ENCODE data around the gene AKT1. TPM values are rescaled to one million over a fixed set of nuclear protein-coding genes. Genes with fewer than 3 reads are reported as not detected.
A peak's percentile ranks its signal among the peaks of the same experiment; 100 is the strongest.

AKT1 gene
- total and polyA plus RNA-seq, 2 of the 13 experiments (the other 11 are each of a cell fraction or from before 2014, with no cell fraction given) = 96.2 to 116 TPM

DNA sequence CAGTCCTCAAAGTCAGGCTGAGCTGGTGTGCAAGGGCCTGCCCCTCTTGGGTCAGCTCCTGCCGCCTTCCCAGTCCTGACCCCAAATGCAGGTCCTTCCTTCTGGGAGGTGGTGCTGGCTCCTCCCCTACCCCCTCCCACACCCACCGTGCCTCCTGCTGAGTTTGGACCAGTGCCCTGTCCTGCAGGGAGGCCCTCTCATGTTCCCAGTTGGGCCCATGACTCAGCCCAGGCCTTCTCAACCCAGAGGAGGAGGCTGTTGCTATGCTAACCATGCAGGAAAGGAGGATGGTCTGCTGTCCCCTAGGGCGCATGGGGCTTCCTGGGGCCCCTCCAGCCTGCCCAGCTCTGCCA, 9.8 kb upstream of the AKT1 start (continued):
- TF ChIP-seq THYN1 (CRISPR knock-in tag; IDR thresholded peaks at IDR 0.05; ENCODE audit: borderline replicate concordance, low read depth) = no peak
- TF ChIP-seq BORCS8-MEF2B (CRISPR knock-in tag; IDR thresholded peaks at IDR 0.05) = no peak
- TF ChIP-seq, protein P1, sequence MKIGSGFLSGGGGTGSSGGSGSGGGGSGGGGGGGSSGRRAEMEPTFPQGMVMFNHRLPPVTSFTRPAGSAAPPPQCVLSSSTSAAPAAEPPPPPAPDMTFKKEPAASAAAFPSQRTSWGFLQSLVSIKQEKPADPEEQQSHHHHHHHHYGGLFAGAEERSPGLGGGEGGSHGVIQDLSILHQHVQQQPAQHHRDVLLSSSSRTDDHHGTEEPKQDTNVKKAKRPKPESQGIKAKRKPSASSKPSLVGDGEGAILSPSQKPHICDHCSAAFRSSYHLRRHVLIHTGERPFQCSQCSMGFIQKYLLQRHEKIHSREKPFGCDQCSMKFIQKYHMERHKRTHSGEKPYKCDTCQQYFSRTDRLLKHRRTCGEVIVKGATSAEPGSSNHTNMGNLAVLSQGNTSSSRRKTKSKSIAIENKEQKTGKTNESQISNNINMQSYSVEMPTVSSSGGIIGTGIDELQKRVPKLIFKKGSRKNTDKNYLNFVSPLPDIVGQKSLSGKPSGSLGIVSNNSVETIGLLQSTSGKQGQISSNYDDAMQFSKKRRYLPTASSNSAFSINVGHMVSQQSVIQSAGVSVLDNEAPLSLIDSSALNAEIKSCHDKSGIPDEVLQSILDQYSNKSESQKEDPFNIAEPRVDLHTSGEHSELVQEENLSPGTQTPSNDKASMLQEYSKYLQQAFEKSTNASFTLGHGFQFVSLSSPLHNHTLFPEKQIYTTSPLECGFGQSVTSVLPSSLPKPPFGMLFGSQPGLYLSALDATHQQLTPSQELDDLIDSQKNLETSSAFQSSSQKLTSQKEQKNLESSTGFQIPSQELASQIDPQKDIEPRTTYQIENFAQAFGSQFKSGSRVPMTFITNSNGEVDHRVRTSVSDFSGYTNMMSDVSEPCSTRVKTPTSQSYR (CRISPR knock-in tag; IDR thresholded peaks at IDR 0.05; ENCODE audit: borderline replicate concordance) = no peak
- TF ChIP-seq FOSL2 (CRISPR knock-in tag; IDR thresholded peaks at IDR 0.05) = peak; percentile 41; the same call in 1 of the 2 replicates
- TF ChIP-seq ZFX (CRISPR knock-in tag; IDR thresholded peaks at IDR 0.05; ENCODE audit: low read depth) = 0 out of 2 replicates have a peak, but pooled peaks have one; percentile 38
- no peak for TF ChIP-seq ZNF652 (CRISPR knock-in tag; IDR thresholded peaks at IDR 0.05; ENCODE audit: borderline replicate concordance, low read depth)
- TF ChIP-seq ATF1 (CRISPR knock-in tag; IDR thresholded peaks at IDR 0.05) = no peak
- TF ChIP-seq, protein P2, sequence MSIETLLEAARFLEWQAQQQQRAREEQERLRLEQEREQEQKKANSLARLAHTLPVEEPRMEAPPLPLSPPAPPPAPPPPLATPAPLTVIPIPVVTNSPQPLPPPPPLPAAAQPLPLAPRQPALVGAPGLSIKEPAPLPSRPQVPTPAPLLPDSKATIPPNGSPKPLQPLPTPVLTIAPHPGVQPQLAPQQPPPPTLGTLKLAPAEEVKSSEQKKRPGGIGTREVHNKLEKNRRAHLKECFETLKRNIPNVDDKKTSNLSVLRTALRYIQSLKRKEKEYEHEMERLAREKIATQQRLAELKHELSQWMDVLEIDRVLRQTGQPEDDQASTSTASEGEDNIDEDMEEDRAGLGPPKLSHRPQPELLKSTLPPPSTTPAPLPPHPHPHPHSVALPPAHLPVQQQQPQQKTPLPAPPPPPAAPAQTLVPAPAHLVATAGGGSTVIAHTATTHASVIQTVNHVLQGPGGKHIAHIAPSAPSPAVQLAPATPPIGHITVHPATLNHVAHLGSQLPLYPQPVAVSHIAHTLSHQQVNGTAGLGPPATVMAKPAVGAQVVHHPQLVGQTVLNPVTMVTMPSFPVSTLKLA (IDR thresholded peaks at IDR 0.05) = no peak
- no peak for TF ChIP-seq ZNF460 (CRISPR knock-in tag; IDR thresholded peaks at IDR 0.05; ENCODE audit: borderline replicate concordance)
- TF ChIP-seq DMAP1 (CRISPR knock-in tag; IDR thresholded peaks at IDR 0.05) = no peak
- TF ChIP-seq, protein P3, sequence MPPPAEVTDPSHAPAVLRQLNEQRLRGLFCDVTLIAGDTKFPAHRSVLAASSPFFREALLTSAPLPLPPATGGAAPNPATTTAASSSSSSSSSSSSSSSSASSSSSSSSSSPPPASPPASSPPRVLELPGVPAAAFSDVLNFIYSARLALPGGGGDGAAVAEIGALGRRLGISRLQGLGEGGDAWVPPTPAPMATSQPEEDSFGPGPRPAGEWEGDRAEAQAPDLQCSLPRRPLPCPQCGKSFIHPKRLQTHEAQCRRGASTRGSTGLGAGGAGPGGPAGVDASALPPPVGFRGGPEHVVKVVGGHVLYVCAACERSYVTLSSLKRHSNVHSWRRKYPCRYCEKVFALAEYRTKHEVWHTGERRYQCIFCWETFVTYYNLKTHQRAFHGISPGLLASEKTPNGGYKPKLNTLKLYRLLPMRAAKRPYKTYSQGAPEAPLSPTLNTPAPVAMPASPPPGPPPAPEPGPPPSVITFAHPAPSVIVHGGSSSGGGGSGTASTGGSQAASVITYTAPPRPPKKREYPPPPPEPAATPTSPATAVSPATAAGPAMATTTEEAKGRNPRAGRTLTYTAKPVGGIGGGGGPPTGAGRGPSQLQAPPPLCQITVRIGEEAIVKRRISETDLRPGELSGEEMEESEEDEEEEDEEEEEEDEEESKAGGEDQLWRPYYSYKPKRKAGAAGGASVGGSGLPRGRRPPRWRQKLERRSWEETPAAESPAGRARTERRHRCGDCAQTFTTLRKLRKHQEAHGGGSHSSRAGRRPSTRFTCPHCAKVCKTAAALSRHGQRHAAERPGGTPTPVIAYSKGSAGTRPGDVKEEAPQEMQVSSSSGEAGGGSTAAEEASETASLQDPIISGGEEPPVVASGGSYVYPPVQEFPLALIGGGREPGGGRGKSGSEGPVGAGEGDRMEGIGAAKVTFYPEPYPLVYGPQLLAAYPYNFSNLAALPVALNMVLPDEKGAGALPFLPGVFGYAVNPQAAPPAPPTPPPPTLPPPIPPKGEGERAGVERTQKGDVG (CRISPR knock-in tag; IDR thresholded peaks at IDR 0.05; ENCODE audit: borderline replicate concordance) = no peak
- no peak for TF ChIP-seq NBN (conservative IDR thresholded peaks at IDR 0.05)
- no peak for TF ChIP-seq ZNF556 (CRISPR knock-in tag; IDR thresholded peaks at IDR 0.05; ENCODE audit: borderline replicate concordance)
- TF ChIP-seq AGO2 (optimal IDR thresholded peaks at IDR 0.05; ENCODE audit: low read depth, low read length) = peak; percentile 51
- TF ChIP-seq, protein P4, sequence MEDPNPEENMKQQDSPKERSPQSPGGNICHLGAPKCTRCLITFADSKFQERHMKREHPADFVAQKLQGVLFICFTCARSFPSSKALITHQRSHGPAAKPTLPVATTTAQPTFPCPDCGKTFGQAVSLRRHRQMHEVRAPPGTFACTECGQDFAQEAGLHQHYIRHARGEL (CRISPR knock-in tag; IDR thresholded peaks at IDR 0.05) = no peak
- TF ChIP-seq CENPT (CRISPR knock-in tag; IDR thresholded peaks at IDR 0.05; ENCODE audit: low read depth) = no peak
- TF ChIP-seq, protein P5, sequence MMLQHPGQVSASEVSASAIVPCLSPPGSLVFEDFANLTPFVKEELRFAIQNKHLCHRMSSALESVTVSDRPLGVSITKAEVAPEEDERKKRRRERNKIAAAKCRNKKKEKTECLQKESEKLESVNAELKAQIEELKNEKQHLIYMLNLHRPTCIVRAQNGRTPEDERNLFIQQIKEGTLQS (CRISPR knock-in tag; IDR thresholded peaks at IDR 0.05) = no peak
- no peak for TF ChIP-seq ZNF720 (CRISPR knock-in tag; IDR thresholded peaks at IDR 0.05)
- TF ChIP-seq ASH2L (IDR thresholded peaks at IDR 0.05; ENCODE audit: insufficient read length, low read depth, low read length) = no peak
